ENCODE data around the gene AXIN1. TPM values are rescaled to one million over a fixed set of nuclear protein-coding genes. Genes with fewer than 3 reads are reported as not detected.
"Not testable (repeated sequence)": the region's sequence is repeated elsewhere in the genome, so short reads cannot be mapped to it uniquely, and the experiment has no call there.

Gene AXIN1
- total RNA-seq, 1 experiment from 2014 or later: 50.3 TPM

DNA sequence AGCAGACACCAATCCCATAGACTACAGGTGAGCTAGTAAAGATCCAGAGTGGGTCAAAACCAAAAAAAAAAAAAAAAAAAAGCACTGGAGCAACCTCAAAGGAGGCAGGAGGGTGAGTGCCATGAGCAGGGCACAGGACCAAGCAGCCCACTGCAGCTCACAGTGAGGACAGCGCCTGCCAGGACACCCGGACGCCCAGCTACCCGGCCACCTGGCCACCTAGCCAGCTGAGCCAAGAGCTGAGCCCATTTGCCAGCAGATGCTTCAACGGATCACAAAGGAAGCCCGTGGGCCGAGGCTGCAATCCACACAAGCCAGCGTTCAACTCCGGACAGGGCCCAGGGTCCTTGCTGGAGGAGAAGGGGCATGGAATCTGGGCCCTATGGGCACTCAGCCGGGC, 15.1 kb downstream of the AXIN1 start (continued):
- TF ChIP-seq, protein P1, sequence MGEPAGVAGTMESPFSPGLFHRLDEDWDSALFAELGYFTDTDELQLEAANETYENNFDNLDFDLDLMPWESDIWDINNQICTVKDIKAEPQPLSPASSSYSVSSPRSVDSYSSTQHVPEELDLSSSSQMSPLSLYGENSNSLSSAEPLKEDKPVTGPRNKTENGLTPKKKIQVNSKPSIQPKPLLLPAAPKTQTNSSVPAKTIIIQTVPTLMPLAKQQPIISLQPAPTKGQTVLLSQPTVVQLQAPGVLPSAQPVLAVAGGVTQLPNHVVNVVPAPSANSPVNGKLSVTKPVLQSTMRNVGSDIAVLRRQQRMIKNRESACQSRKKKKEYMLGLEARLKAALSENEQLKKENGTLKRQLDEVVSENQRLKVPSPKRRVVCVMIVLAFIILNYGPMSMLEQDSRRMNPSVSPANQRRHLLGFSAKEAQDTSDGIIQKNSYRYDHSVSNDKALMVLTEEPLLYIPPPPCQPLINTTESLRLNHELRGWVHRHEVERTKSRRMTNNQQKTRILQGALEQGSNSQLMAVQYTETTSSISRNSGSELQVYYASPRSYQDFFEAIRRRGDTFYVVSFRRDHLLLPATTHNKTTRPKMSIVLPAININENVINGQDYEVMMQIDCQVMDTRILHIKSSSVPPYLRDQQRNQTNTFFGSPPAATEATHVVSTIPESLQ (CRISPR knock-in tag; IDR thresholded peaks at IDR 0.05): no peak
- TF ChIP-seq MXD4 (CRISPR knock-in tag; IDR thresholded peaks at IDR 0.05; ENCODE audit: borderline replicate concordance) (no peak), ATF1 (CRISPR knock-in tag; IDR thresholded peaks at IDR 0.05) (no peak), NR1H2 (CRISPR knock-in tag; IDR thresholded peaks at IDR 0.05) (no peak)
- TF ChIP-seq, protein P2, sequence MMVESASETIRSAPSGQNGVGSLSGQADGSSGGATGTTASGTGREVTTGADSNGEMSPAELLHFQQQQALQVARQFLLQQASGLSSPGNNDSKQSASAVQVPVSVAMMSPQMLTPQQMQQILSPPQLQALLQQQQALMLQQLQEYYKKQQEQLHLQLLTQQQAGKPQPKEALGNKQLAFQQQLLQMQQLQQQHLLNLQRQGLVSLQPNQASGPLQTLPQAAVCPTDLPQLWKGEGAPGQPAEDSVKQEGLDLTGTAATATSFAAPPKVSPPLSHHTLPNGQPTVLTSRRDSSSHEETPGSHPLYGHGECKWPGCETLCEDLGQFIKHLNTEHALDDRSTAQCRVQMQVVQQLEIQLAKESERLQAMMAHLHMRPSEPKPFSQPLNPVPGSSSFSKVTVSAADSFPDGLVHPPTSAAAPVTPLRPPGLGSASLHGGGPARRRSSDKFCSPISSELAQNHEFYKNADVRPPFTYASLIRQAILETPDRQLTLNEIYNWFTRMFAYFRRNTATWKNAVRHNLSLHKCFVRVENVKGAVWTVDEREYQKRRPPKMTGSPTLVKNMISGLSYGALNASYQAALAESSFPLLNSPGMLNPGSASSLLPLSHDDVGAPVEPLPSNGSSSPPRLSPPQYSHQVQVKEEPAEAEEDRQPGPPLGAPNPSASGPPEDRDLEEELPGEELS (CRISPR knock-in tag; IDR thresholded peaks at IDR 0.05): no peak

- Mint-ChIP-seq H3K9me3 (peaks cover 5% of the 10 kb centered on the region; the same call in 1 of the 2 replicates), H3K27me3 (ENCODE audit: low read depth) (no peaks in the 10 kb centered on the region), H3K4me1 (peaks cover 8% of the 10 kb centered on the region), H3K27ac (0 out of 2 replicates have a peak overlapping the region, but pooled peaks have one; percentile 28), H3K4me3 (no peak overlapping the region), H3K36me3 (0 out of 2 replicates have a peak, but pooled peaks cover 4% of the 10 kb centered on the region)
- no peak for DNase-seq (ENCODE audit: low spot score)
- ATAC-seq: no peak
- ChIA-PET CTCF (interaction anchor here (0.6 to 0.7 kb wide), 3 partner anchors 12 to 34 kb away, joined by 3 to 4 read pairs (median 3); no protein-coding TSS in a partner anchor), POLR2A (no interaction called here)
- TF ChIP-seq NR1H2 (CRISPR knock-in tag; IDR thresholded peaks at IDR 0.05) (no peak), CTCF (IDR thresholded peaks at IDR 0.05) (no peak), NFE2L1 (CRISPR knock-in tag; IDR thresholded peaks at IDR 0.05) (no peak), ZNF396 (CRISPR knock-in tag; IDR thresholded peaks at IDR 0.05; ENCODE audit: borderline replicate concordance) (no peak)
Measured at GRCh38 chr16:336269-336668, 16.3 kb downstream of the AXIN1 start.

DNA sequence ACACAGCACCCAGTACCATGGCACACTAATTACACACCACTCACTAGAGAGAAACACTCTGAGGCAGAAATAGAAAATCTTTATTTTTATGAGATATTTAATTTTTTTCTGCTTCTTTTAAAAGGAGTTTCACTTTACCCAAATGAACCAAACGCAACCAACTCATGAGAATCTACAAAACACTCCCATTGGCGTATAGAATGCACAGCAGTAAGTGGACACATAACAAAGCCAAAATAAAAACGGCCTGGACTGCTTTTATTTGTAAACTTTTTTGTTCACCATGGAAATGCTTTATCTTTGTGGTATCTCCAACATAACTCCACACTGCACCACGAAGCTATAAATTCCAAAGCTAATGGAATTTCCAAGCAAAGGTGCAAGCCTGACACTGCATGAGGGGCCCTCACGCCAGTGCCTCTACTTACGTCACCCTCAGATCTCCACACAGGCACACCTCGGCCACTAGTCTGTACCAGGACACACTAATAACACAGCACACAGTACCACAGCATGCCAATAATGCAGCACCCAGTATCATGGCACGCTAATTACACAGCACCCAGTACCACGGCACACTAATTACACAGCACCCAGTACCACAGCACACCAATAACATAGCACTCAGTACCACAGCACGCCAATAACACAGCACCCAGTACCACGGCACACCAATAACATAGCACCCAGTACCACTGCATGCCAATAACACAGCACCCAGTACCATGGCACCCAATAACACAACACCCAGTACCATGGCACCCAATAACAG, 17.5 kb downstream of the AXIN1 start:
- H3K4me3 Mint-ChIP-seq; CTCF ChIA-PET; H3K27ac Mint-ChIP-seq; DNase-seq (ENCODE audit: low spot score); ATAC-seq; POLR2A ChIA-PET; H3K27me3 Mint-ChIP-seq (ENCODE audit: low read depth); H3K36me3 Mint-ChIP-seq; H3K4me1 Mint-ChIP-seq; H3K9me3 Mint-ChIP-seq: not testable (repeated sequence)

GRCh38 chr16:334164-334832, 18.2 kb downstream of the AXIN1 start:
- CTCF ChIA-PET, H3K4me3 Mint-ChIP-seq: not testable (repeated sequence)

More at GRCh38 chr16:334164-334832, 18.2 kb downstream of the AXIN1 start:
- H3K9me3 Mint-ChIP-seq; H3K27me3 Mint-ChIP-seq (ENCODE audit: low read depth); DNase-seq (ENCODE audit: low spot score); ATAC-seq; H3K36me3 Mint-ChIP-seq; H3K27ac Mint-ChIP-seq; H3K4me1 Mint-ChIP-seq; POLR2A ChIA-PET: not testable (repeated sequence)

Data from WTC11 (cell line).